ENCODE results near the gene RNF4.
A peak's percentile ranks its signal among the peaks of the same experiment; 100 is the strongest.
"Not testable (repeated sequence)": the region's sequence is repeated elsewhere in the genome, so short reads cannot be mapped to it uniquely, and the experiment has no call there.

RNF4 gene

GRCh38 chr4:2485956-2486355, 17.1 kb downstream of the RNF4 start:
- DNase-seq (ENCODE audit: insufficient read length, low spot score) (no peak), FAIRE-seq (no peak)

- FAIRE-seq (no peak), DNase-seq (ENCODE audit: insufficient read length, low spot score) (no peak)
Measured at GRCh38 chr4:2486981-2487380, 18.1 kb downstream of the RNF4 start.

- FAIRE-seq: no peak
- DNase-seq (ENCODE audit: insufficient read length, low spot score): no peak
Measured at GRCh38 chr4:2487632-2488031, 18.7 kb downstream of the RNF4 start.

GRCh38 chr4:2489081-2489805, 20.3 kb downstream of the RNF4 start:
- DNase-seq (ENCODE audit: insufficient read length, low spot score) (no peak), FAIRE-seq (no peak)

- FAIRE-seq: no peak
Measured at GRCh38 chr4:2489841-2490552, 21.1 kb downstream of the RNF4 start.

GRCh38 chr4:2492970-2493369, 24.1 kb downstream of the RNF4 start:
- no peak for DNase-seq (ENCODE audit: insufficient read length, low spot score)
- no peak for FAIRE-seq

More at GRCh38 chr4:2489841-2490552, 21.1 kb downstream of the RNF4 start:
- no peak for DNase-seq (ENCODE audit: insufficient read length, low spot score)

- no peak for FAIRE-seq
- no peak for DNase-seq (ENCODE audit: insufficient read length, low spot score)
Measured at GRCh38 chr4:2494992-2495391, 26.1 kb downstream of the RNF4 start.

- DNase-seq (ENCODE audit: insufficient read length, low spot score) (no peak), FAIRE-seq (no peak)
Measured at GRCh38 chr4:2497324-2497723, 28.4 kb downstream of the RNF4 start.

- DNase-seq (ENCODE audit: insufficient read length, low spot score): no peak
- FAIRE-seq: no peak
Measured at GRCh38 chr4:2497931-2498330, 29.0 kb downstream of the RNF4 start.

GRCh38 chr4:2500547-2500946, 31.6 kb downstream of the RNF4 start:
- FAIRE-seq (no peak), DNase-seq (ENCODE audit: insufficient read length, low spot score) (no peak)

GRCh38 chr4:2501034-2501594, 32.2 kb downstream of the RNF4 start:
- FAIRE-seq (no peak), DNase-seq (ENCODE audit: insufficient read length, low spot score) (no peak)

- FAIRE-seq: no peak
Measured at GRCh38 chr4:2503809-2504208, 34.9 kb downstream of the RNF4 start.

GRCh38 chr4:2507259-2507658, 38.4 kb downstream of the RNF4 start:
- DNase-seq (ENCODE audit: insufficient read length, low spot score) (no peak), FAIRE-seq (no peak)

More at GRCh38 chr4:2503809-2504208, 34.9 kb downstream of the RNF4 start:
- DNase-seq (ENCODE audit: insufficient read length, low spot score): no peak

GRCh38 chr4:2507855-2508254, 38.9 kb downstream of the RNF4 start:
- DNase-seq (ENCODE audit: insufficient read length, low spot score): no peak
- FAIRE-seq: no peak

- no peak for FAIRE-seq
- no peak for DNase-seq (ENCODE audit: insufficient read length, low spot score)
Measured at GRCh38 chr4:2510351-2511259, 41.7 kb downstream of the RNF4 start.

- FAIRE-seq: no peak
- no peak for DNase-seq (ENCODE audit: insufficient read length, low spot score)
Measured at GRCh38 chr4:2511645-2512131, 42.8 kb downstream of the RNF4 start.

- DNase-seq (ENCODE audit: insufficient read length, low spot score) (no peak), FAIRE-seq (no peak)
Measured at GRCh38 chr4:2512396-2513135, 43.7 kb downstream of the RNF4 start.

GRCh38 chr4:2514193-2514592, 45.3 kb downstream of the RNF4 start:
- not testable (repeated sequence) for FAIRE-seq; DNase-seq (ENCODE audit: insufficient read length, low spot score)

- not testable (repeated sequence) for DNase-seq (ENCODE audit: insufficient read length, low spot score)
- FAIRE-seq: peak; percentile 40
Measured at GRCh38 chr4:2514944-2515343, 46.0 kb downstream of the RNF4 start.

Data from HTR-8/SVneo (cell line).